Stimulated activated naive CD8-positive, alpha-beta T cell treated with anti-CD3 and anti-CD28 coated beads, Interleukin-15, amount 100 ng/mL, for 72 hours (primary cell): ENCODE measurements around the gene C2.
"Not testable (repeated sequence)": the region's sequence is repeated elsewhere in the genome, so short reads cannot be mapped to it uniquely, and the experiment has no call there.

Experiments used
- ATAC-seq: fragments of 150-1000 bp; cut with Tn5 transposase; 2 replicates; pipeline ENCODE4 v1.10.0; 2021; ENCODE audit warnings: mild to moderate bottlenecking, moderate library complexity
- DNase-seq, 2 donors: peaks; one replicate each; pipeline ENCODE4 v3.0.0; 2021 to 2022
- H3K27ac Mint-ChIP-seq, 2 donors: one replicate each; pipeline ENCODE4 v1.8.0; 2022; ENCODE audit warnings: mild to moderate bottlenecking in 2 of 2, mixed read lengths in 2 of 2, moderate library complexity in 2 of 2
- H3K27me3 Mint-ChIP-seq: one replicate; pipeline ENCODE4 v1.8.0; 2022; ENCODE audit warnings: mixed read lengths
- H3K4me1 Mint-ChIP-seq: one replicate; pipeline ENCODE4 v1.8.0; 2022; ENCODE audit warnings: mild to moderate bottlenecking, mixed read lengths
- H3K4me3 Mint-ChIP-seq, 2 donors: one replicate each; pipeline ENCODE4 v1.8.0; 2022; ENCODE audit warnings: mild to moderate bottlenecking in 2 of 2, mixed read lengths in 2 of 2, moderate library complexity in 1 of 2
- H3K9me3 Mint-ChIP-seq, 2 donors: one replicate each; pipeline ENCODE4 v1.8.0; 2022; ENCODE audit warnings: mixed read lengths in 2 of 2

C2 gene

DNA sequence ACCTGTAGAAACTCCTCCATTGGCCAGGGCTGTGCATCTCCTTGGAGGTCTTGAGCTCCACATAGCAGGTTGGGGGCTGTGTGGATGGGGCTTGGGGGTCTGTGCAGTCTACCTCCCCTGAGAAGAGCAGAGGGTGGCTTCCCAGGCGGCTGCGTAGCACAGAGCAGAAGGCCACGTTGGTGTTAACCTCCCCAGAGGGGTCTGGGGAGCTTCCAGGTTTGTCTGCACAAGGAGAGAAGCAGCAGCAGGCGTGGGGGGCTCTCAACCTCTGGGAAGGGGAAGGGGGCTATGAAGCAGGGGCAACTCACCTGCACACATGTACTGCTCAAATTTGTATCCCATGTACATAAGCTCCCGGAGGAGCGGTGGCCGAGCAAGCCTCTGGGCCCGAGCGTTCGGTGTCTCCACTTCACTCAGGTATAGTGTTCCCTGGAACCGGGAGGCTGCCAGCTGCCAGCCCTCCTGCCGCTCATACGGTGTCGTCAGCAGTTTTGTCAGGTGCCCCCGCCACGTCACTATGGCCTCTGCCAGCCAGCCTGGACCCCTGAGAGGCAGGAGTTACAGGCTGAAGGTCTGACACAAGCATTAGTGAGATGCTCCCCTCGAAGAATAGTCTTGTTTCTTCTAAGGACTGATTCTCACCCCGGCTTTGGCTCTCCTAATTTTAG lies 43.2 kb downstream of the C2 start:
- H3K27me3 Mint-ChIP-seq: no peaks in the 10 kb centered on the region

DNA sequence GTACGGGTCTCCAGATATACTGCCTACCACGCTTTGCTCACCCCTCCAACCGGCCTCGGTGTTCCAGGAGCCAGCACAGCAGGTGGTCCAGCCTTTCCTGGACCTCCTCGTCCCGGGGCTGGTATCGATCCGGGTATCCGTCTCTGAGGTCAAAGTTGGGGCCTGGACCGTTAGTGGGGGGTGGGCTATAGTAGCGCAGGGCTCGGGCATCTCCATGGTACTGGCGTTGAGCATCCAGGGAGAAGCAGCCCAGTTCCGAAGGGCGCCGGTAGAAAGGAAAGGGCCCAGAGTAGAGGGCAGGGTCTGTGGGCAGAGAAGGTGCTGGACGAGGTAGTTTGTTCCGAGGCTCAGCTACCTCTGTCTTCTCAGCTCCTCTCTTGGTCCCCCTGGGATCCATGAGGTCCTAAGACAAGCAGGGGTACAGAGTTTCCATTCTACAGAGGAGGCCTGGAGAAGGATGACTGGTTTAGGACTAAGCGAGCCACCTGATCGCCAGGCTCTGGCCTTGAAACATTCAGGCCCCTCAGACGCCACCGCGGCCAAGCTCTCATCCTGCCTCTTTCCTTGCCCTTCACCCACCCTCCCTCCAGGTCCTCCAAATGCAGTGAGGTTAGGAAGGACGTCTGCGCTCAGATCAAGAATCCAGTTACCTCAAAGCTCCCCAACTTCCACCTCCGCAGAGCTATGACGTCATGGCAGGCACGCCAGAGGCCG lies 43.9 kb downstream of the C2 start:
- ATAC-seq: peak; percentile 16
- Mint-ChIP-seq H3K4me1 (peaks cover 58% of the 10 kb centered on the region), H3K4me3 (peak overlapping the region; percentile 78 to 87), H3K9me3 (no peaks in the 10 kb centered on the region), H3K27me3 (no peaks in the 10 kb centered on the region), H3K27ac (peak overlapping the region; percentile 100)
- no peak for DNase-seq

More for the DNA sequence above, 43.2 kb downstream of the C2 start:
- H3K4me3 Mint-ChIP-seq: peak overlapping the region; percentile 78 to 87
- H3K27ac Mint-ChIP-seq: peak overlapping the region; percentile 100
- ATAC-seq: no peak
- peaks cover 58% of the 10 kb centered on the region for H3K4me1 Mint-ChIP-seq
- no peak for DNase-seq
- no peaks in the 10 kb centered on the region for H3K9me3 Mint-ChIP-seq

DNA sequence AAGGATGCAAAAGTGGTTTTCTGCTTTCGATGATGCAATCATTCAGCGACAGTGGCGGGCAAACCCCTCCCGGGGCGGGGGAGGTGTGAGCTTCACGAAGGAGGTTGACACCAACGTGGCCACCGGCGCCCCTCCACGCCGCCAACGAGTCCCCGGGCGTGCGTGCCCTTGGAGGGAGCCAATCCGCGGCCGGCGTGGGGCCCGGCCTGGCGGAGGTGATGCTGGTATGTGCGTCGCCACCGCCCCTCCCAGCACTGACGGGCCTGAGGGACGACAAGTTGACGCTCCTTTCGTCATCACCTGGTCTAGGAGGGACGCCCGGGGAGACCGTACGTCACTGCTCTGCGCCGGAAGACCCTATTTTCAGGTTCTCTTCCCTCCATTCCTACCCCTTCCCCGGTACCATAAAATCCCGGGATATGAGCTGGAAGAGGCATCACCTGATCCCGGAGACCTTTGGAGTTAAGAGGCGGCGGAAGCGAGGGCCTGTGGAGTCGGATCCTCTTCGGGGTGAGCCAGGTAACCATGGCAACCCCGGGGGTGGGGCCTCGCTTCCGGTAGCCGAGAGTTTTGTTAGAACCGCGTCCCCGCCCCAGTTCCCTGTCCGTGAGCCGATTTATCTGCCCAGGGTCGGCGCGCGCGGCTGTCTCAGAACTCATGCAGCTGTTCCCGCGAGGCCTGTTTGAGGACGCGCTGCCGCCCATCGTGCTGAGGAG lies 44.6 kb downstream of the C2 start, which contains the start of gene DXO:
Gene DXO, minus strand, starts transcription at position 146 of the 716 bp plus-strand sequence. CDS start 463 bp downstream, outside the sequence.
- Mint-ChIP-seq H3K27me3 (no peaks in the 10 kb centered on the region), H3K4me1 (peaks cover 55% of the 10 kb centered on the region), H3K4me3 (peak within 1 kb of the TSS; percentile 78 to 87), H3K9me3 (no peaks in the 10 kb centered on the region), H3K27ac (peak within 1 kb of the TSS; percentile 100)
- DNase-seq (peak; percentile 99 to 100), ATAC-seq (peak; percentile 97)

DNA sequence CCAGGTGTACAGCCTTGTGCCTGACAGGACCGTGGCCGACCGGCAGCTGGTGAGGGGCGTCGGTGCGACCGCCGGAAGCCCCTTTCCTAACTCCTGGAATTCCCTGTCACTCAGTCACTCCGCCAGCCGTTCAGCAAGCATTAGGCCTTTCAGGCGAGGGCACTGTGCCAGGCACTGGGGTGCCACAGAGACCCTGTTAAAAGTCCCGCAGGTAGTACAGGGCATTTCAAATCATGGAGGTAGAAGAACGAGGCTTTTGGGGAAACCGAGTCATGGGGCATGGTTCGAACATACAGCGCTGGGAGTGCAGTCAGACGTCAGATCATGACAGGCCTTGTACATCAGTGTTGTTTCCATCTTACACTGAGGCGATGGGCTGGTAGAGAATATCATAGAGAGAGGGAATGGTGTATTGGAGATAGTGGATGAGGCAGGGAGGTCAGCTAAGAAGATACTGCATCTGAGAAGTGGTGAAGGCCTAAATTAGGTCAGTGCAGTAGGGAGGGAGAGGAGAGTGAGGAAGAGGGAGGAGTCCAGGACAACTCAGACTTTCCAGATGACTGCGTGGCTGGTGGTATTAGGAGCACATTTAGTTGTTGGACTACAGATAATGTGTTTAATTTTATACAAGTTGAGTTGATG lies 45.3 kb downstream of the C2 start:
- Mint-ChIP-seq H3K4me3 (peak overlapping the region; percentile 78 to 87), H3K4me1 (peaks cover 49% of the 10 kb centered on the region), H3K27ac (peak overlapping the region; percentile 100), H3K9me3 (no peaks in the 10 kb centered on the region), H3K27me3 (no peaks in the 10 kb centered on the region)
- DNase-seq: no peak
- no peak for ATAC-seq

DNA sequence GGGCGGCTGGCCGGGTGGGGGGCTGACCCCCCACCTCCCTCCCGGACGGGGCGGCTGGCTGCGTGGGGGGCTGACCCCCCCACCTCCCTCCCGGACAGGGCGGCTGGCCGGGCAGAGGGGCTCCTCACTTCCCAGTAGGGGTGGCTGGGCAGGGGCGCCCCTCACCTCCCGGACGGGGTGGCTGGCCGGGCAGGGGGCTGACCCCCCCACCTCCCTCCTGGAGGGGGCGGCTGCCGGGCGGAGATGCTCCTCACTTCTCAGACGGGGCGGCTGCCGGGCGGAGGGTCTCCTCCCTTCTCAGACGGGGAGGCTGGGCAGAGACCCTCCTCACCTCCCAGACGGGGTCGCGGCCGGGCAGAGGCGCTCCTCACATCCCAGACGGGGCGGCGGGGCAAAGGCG lies 48.5 kb downstream of the C2 start:
- not testable (repeated sequence) for H3K27me3 Mint-ChIP-seq, H3K9me3 Mint-ChIP-seq, ATAC-seq, DNase-seq, H3K27ac Mint-ChIP-seq, H3K4me3 Mint-ChIP-seq
- H3K4me1 Mint-ChIP-seq: peaks cover 33% of the 10 kb centered on the region

DNA sequence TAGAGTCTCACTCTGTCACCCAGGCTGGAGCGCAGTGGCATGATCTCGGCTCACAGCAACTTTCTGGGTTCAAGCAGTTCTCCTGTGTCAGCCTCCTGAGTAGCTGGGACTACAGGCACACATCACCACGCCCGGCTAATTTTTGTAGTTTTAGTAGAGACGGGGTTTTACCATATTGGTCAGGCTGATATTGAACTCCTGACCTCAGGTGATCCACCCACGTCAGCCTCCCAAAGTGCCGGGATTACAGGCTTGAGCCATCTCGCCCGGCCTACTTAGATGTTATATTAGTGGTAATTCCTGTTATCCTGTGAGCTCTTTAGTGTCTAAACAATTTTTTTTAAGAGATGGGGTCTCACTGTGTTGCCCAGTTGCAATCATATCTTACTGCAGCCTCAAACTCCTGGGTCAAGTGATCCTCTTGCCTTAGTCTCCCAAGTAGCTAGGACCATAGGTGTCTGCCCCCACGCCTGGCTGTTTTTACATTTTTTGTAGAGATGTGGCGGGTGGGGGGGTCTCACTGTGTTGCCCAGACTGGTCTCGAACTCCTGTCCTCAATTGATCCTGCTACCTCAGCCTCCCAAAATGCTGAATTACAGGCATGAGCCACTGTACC lies 50.4 kb downstream of the C2 start:
- H3K4me1 Mint-ChIP-seq: peaks cover 24% of the 10 kb centered on the region
- no peaks in the 10 kb centered on the region for H3K27me3 Mint-ChIP-seq
- no peak for ATAC-seq
- H3K27ac Mint-ChIP-seq: peak overlapping the region in 1 of 2 donors; percentile 40
- no peaks in the 10 kb centered on the region for H3K9me3 Mint-ChIP-seq
- H3K4me3 Mint-ChIP-seq: no peak overlapping the region
- DNase-seq: no peak

DNA sequence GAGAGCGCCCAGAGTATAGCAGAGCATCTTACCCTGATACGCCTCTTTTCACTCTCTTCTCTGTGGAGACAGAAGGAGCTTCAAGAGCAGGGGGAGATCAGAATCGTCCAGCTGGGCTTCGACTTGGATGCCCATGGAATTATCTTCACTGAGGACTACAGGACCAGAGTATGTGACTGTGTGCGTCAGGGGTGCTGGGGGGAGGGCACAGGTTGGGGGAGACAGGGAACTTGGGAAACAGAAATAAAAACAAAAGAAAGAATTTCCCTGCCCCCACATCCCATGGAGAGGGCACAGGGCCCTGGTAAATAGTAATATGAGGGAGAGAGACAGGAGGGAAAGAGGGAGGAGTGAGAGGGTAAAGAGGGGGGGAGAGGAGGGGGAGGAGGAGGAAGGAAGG lies 51.3 kb downstream of the C2 start:
- Mint-ChIP-seq H3K4me1 (peaks cover 15% of the 10 kb centered on the region), H3K27ac (peak overlapping the region; percentile 80 to 96), H3K9me3 (no peaks in the 10 kb centered on the region), H3K4me3 (peak overlapping the region in 1 of 2 donors; percentile 6), H3K27me3 (no peaks in the 10 kb centered on the region)
- DNase-seq (no peak), ATAC-seq (no peak)

DNA sequence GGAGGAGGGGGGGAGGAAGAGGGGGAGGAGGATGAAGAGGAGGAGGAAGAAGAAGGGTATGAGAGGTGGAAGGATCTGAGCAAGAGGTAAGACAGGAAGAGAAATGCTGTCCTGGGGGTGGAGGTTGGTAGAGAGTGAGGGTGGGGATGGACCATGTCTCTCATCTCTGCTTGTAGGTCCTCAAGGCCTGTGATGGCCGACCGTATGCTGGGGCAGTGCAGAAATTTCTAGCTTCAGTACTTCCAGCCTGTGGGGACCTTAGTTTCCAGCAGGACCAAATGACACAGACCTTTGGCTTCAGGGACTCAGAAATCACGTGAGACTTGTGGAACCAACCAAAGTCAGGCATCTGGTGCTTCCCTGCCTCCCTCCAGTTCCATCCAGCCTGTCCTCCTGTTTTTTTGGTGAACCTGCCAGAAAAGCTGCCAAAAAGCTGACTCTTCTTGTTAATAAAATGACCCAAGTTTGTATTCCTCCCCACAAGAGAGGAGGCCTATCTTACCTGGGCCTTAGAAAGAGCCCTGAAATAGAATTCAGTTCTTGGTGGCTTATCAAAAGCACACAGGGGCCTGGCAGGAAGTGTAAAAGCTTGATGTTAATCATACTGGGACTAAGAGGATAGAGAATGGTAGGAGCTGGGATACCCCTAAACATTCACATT lies 51.9 kb downstream of the C2 start:
- H3K4me3 Mint-ChIP-seq: no peak overlapping the region
- H3K27ac Mint-ChIP-seq: peak overlapping the region; percentile 80 to 96

DNA sequence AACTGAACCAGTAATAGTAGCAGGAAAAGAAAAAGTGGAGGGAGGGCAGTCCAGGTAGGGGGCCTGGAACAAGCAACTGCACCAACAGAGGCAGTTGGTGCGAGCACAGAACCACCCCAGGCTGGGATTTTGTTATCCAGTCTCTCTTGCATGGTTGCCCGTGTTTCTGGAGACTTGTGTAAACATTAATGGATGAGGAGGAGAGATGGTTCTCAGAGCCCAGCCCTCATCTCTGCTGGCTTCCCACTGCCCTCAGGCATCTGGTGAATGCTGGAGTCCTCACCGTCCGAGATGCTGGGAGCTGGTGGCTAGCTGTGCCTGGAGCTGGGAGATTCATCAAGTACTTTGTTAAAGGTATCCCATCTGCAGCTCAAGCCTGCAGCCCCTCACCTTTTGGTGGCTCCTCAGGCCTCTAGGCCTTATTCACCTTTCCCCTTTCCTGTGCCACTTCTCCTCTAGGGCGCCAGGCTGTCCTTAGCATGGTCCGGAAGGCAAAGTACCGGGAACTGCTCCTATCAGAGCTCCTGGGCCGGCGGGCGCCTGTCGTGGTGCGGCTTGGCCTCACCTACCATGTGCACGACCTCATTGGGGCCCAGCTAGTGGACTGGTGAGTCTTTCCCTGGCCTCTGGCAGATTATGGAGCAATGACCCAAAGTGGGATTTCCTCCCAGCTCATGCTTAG lies 52.8 kb downstream of the C2 start:
- not testable (repeated sequence) for H3K9me3 Mint-ChIP-seq, DNase-seq, H3K27ac Mint-ChIP-seq, ATAC-seq, H3K27me3 Mint-ChIP-seq, H3K4me3 Mint-ChIP-seq
- peaks cover 10% of the 10 kb centered on the region for H3K4me1 Mint-ChIP-seq

More for the DNA sequence above, 51.9 kb downstream of the C2 start:
- no peak for DNase-seq
- Mint-ChIP-seq H3K27me3 (no peaks in the 10 kb centered on the region), H3K4me1 (peaks cover 10% of the 10 kb centered on the region), H3K9me3 (no peaks in the 10 kb centered on the region)
- no peak for ATAC-seq

DNA sequence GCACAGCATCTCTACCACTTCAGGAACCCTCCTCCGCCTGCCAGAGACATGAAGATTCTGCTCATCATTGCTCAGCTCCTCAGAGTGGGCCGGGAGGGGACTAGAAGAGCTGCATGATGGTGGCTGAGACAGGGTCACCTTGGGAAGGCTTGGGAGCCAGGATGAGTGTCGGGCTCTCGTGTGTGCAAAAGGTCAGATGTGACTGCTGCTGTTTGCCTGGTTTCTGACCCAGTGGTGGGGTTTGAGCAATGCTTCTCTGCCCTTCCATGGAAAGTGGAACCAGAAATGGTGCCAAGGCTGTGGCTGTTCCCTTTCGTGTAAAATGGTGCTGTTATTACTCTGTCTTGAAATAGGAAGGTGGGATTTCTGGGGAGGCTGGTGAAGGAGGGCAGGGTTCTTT lies 53.5 kb downstream of the C2 start:
- H3K27ac Mint-ChIP-seq, H3K27me3 Mint-ChIP-seq, ATAC-seq, H3K4me3 Mint-ChIP-seq, H3K9me3 Mint-ChIP-seq, DNase-seq: not testable (repeated sequence)
- peaks cover 10% of the 10 kb centered on the region for H3K4me1 Mint-ChIP-seq

DNA sequence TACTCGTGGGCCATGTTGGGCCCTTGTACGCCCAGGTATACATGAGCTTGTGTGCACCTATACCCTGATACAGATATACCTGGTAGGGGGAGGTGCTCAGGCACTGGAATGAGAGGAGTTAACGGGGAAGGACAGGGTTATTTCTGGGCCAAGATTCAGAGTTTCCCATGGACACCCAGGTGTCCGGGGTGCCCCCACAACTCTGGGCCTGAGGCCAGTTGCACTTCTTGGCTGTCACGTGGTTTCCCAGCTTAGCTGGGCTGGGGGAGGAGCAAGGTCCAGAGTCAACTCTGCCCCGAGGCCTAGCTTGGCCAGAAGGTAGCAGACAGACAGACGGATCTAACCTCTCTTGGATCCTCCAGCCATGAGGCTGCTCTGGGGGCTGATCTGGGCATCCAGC lies 54.2 kb downstream of the C2 start, which contains the start of gene C4A:
Gene C4A, plus strand, starts transcription at position 314 of the 400 bp plus-strand sequence. Its CDS starts 51 bp downstream, at position 365.
- ATAC-seq, DNase-seq, H3K4me3 Mint-ChIP-seq, H3K9me3 Mint-ChIP-seq, H3K27me3 Mint-ChIP-seq, H3K27ac Mint-ChIP-seq: not testable (repeated sequence)
- H3K4me1 Mint-ChIP-seq: peaks cover 10% of the 10 kb centered on the region

DNA sequence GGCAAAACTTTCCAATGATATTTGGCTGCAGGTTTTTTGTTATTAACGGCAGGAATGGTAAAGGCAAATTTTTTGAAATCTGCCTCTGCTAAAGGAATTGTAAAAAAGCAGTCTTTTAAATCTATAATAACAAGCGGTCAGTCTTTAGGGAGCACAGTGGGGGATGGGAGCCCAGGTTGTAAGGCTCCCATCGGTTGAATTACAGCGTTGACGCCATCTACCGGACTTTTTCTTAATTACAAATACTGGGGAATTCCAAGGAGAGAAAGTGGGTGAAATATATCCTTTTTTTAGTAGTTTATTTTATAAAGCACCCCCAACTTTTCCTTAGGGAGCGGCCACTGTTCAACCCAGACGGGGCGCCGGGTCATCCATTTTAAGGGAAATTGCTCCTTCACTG lies 61.8 kb downstream of the C2 start:
- DNase-seq, H3K4me3 Mint-ChIP-seq, H3K27me3 Mint-ChIP-seq, H3K27ac Mint-ChIP-seq, H3K9me3 Mint-ChIP-seq, H3K4me1 Mint-ChIP-seq, ATAC-seq: not testable (repeated sequence)

DNA sequence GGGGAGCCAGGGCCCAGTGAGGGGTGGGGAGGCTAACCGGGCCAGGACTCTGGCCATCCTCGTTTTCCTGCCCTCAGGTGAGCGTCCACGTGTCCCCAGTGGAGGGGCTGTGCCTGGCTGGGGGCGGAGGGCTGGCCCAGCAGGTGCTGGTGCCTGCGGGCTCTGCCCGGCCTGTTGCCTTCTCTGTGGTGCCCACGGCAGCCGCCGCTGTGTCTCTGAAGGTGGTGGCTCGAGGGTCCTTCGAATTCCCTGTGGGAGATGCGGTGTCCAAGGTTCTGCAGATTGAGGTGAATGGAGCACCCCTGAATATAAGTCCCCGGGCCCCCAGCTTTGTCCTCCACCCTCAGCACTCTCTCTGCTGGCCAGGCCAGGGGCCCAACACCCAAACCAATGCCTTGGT lies 66.9 kb downstream of the C2 start:
- H3K27me3 Mint-ChIP-seq, H3K4me1 Mint-ChIP-seq, H3K9me3 Mint-ChIP-seq, H3K4me3 Mint-ChIP-seq, DNase-seq, ATAC-seq, H3K27ac Mint-ChIP-seq: not testable (repeated sequence)
